GM19099 (cell line): ENCODE results near the gene SELENOO.

Experiments used
- POLR2A ChIP-seq: IDR thresholded peaks from 3 replicates; pipeline ENCODE4 v1.6.1; 2011; ENCODE audit warnings: low read depth; ENCODE audit not compliant: insufficient read length; ENCODE audit errors: extremely low read depth

The SELENOO gene

DNA sequence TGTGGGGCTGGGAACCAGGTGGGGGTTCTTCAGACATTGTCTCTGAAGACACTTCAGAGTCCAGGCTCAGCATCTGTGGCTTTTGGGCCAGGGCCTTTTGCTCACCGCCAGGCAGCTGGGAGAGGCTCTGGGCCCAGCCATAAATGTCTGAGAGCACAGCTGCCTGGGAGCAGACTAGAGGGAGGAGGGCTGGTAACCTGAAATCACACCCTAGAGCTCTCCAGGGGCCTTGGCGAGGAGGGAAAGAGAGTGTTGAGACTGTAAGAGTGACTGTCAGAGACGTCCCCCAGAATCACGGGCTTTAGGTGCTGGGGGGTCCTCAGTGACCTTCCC lies 11.0 kb upstream of the SELENOO start:
- TF ChIP-seq POLR2A = no peak

DNA sequence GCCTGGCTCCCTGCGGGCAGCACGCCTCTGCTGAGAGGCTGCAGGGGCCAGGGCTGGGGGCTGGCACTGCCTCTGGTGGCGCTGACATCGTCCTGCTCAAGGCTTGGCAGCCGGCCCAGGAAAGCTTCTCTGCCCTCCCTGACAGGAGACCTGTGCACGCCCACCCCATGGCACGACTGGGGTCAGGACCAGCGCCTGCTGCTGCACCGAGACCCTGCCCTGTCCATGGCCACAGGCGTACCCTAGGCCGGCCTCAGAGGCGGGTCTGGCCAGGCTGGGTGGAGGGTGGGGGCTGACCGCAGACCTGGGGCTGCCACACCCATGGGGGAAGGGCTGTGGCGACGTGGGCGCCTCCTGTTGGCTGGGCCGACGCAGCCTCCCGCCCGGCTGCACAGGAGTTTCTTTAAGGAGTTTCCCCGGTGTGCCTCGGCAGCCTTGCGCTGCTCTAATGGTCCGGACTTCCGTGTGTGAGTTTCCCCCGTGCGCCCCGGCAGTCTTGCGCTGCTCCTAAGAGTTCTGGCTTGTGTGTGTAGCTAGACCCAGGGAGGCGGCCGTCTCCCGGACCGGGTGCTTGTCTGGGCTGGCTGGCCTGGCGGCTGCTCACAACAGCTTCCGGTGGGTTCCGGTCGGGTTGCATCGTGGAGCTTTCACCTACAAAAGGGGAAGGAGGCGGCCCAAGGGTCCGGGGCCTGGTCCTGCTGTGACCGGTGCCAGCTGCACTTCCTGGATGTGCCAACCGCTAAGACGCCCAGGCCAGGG lies 10.4 kb upstream of the SELENOO start:
- TF ChIP-seq POLR2A = peak; percentile 84

DNA sequence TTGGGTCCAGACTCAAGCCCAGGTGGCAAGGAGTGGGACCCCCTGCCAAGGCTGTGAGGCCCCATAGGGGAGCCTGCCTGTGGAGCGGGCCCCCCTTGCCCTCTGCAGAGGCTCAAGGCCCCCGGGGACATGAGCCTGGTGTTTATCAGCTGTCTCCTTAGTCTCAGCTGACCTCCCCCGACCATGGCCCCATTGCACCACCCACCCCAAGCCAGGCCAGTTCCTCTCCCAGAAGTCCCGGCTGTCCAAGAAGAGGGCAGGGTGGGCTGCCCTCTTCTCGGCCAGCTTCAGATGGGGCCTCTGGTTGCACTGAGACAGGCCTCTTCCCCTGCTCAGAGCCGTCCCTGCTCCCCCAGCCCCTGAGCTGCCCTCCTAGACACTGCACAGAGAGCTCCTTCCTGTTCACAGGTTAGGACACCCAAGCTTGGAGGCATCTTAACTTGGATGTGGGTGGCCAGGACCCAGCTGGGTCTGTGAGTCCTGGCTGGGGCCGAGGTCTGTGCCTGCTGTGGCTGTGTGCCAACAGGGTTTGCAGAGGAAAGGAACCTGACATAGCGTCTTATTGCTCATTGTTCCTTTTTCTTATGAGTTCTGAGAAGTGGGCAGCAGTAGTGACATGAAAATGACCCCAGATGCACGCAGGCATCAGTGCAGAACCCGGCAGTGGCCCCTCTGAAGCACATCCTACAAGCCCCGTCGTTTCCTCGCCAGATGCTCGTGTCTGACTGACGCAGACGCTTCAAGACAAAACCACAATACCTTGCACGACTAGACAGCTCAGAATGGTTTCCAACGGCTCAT lies 9.7 kb upstream of the SELENOO start:
- TF ChIP-seq POLR2A = peak; percentile 40

DNA sequence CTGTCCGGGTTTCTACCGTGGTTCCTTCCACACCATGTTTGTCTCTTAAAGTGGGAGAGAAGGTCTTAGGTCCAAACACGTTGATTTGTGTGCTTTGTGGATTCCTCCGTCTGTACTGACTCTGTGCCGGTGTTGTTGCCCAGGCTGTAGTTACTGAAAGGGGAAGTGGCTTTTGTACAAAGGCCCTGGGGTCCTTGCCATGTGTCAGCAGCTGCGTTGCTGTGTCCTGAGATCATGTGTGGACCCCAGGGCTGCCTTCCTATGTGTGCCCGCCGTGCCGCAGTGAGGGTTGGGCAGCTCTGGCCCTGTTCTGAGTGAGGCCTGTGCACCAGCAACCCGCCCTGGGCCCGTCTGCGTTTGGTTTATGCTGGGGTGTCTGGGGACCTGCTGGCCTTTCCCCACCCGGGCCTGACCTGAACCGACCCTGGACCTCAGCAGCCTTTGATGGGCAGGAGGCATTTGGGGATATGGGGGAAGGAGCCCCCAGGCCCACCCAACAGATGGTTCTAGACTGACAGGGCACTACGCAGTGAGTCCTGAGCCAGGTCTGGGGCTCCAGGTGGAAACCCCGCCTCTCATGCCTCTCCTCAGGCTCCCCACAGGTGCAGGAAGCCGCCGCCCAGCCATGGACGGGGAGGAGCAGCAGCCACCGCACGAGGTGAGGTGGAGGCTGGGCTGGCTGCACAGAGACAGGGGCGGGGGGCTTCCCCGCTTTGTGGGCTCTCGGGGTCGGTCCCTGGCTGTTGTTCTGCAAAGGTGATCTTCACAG lies 8.2 kb upstream of the SELENOO start:
- TF ChIP-seq POLR2A = no peak

DNA sequence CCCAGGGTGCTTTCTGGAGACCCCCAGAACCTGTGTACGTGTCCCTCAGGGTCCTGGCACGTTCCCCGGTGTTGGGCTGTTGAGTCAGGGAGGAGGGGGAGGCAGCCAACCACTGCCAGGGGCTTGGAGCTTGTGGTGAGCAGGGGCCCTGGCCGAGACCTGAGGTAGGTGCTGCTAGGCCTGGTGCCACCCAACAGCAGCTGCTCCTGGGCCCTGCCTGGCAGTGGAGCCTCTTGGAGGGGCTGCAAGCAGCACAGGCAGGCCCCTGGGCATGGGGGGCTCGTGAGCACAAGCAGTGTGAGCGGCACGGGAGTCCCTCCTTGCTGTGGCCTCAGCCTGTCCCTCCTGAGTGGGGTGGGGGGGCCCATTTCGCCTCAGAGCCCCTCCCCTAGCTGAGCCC lies 7.2 kb upstream of the SELENOO start:
- TF ChIP-seq POLR2A = no peak

DNA sequence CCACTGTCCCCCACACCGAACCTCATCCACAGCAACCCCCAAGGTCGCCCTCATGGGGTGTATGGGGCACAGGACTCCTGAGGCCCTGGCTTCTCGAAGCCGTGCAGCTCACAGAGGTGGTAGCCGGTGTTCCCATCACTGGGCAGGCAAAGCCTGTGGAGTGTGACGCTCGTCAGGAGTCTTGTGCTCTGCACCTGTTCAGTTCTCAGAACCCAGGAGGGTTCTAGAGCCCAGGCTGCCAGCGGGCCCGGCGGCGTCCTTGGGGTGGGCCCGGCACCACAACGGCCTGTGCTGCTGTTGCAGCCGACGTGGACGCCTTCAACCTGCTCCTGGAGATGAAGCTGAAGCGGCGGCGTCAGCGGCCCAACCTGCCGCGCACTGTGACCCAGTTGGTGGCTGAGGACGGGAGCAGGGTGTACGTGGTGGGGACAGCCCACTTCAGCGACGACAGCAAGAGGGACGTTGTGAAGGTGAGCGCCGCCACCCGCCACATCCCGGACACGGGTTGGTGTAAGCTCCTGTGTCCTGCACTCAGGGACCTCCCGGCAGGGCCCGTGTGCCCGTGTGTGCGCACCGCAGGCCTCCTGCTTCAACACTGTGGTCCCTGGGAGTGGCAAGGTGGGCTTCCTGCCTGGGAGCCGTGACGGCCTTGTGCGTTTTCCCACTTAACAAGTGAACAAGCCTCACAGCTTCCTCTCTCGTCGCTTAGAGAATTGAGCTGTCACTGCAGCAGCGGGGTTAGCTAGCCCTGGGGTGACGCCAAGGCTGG lies 6.6 kb upstream of the SELENOO start:
- peak; percentile 13 for TF ChIP-seq POLR2A

DNA sequence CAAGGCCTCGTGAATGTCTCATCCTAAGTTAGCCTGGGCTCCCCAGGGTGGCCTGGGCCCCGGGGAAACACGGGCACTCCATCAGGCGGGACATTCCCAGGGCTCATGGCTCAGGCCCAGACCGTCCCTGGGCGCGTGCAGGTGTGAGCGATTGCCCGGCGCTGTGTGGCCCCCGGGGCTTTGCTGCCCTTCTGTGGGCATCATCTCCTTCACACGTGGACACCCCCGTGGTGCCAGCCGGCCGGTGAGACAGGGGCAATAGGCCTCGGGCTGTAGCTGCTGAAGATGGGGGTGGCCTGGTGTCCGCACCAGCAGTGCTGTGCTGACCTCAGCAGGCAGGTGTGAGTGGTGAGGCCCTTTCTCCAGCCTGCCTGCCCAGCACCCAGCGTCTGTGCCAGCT lies 4.6 kb upstream of the SELENOO start:
- no peak for TF ChIP-seq POLR2A

DNA sequence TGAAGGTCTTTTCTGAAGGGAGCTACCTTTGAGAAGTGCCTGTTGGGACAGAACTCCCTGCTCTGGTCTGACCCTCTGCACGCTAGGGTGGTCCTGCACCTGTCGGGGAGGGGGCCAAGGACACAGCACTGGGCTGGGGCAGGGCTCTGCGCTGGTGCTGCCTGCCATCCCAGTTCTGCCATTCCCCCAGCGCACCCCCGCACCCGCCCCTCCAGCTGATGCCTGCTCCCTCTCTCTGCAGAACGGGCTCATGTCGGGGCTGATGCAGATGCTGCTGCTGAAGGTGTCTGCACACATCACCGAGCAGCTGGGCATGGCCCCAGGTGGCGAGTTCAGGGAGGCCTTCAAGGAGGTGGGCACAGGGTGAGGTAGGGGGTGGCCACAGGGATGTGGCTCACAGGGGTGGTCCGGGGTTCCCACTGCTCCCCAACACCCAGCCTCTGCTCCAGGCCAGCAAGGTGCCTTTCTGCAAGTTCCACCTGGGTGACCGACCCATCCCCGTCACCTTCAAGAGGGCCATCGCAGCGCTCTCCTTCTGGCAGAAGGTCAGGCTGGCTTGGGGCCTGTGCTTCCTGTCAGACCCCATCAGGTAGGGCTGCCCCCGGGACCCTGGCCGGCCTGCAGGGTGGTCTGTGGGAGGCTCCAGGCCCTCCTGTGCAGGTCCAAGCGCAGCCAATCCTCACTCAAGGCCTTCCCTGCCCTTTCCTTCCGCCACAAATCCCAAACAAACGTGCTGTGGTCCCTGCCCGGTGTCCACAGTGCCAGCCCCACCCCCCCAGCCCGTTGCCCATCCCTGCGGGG lies 3.6 kb upstream of the SELENOO start:
- no peak for TF ChIP-seq POLR2A

DNA sequence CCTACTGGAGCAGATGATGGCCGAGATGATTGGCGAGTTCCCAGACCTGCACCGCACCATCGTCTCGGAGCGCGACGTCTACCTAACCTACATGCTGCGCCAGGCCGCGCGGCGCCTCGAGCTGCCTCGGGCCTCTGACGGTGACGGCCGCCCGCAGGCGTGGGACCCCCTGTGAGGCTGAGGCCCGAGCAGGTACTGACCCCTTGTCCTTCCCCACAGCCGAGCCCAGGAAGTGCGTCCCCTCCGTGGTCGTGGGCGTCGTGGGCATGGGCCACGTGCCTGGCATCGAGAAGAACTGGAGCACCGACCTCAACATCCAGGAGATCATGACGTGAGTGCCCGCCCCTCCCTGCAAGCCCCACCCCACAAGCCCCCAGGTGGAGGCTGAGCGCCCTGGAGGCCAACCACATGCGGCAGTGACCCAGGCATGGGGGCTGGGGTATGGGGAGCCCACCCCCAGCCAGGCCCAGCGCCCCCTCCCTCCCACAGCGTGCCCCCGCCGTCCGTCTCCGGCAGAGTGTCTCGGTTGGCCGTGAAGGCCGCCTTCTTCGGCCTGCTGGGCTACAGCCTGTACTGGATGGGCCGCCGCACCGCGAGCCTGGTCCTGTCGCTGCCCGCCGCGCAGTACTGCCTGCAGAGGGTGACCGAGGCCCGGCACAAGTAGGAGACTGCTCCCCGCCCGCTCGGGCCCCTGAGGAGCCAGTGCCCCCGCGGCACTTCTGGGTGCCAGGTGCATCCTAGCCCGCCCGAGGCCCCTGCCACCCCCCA lies 2.8 kb upstream of the SELENOO start:
- no peak for TF ChIP-seq POLR2A

DNA sequence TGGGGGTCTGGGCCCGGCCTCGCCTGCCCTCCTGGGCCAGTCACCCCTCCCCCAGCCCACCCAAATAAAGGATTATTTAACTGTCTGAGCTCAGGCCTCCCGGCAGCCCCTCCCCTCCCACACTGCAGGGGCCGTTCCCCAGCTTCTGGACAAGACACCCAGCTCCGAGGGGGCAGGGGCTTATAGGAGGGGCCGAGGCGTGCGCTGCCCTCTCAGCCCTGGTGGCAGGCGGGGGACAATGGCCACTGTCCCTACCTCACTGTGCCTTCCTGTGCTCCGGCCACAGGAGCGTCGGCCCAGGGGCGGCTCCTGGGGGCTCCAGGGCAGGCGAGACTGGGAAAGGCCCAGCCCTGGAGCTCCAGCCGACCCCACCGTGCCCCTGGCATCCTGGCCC lies 2.2 kb upstream of the SELENOO start:
- no peak for TF ChIP-seq POLR2A

DNA sequence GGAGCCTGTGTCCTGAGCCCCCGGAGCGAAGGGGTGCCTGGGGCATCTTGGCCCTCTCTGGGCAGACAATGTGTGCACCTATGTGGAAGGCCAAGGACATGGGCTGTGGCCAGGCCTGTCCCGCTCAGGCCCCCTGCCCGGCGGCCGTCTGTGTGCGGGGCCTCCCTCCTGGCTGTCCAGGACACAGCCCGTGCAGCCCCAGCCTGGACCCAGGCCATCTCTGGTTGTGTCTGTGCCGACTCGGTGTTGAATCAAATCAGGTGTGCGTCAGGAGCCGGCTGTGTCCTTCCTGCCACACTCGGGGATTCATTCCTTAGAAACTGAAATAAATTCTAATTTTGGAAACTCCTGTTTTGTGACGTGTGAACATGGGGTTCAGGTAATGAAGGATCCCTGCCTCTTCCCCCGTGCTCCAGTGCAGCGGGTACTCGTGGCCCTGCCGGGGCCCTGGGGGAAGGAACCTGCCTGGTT lies 1.5 kb upstream of the SELENOO start:
- no peak for TF ChIP-seq POLR2A

DNA sequence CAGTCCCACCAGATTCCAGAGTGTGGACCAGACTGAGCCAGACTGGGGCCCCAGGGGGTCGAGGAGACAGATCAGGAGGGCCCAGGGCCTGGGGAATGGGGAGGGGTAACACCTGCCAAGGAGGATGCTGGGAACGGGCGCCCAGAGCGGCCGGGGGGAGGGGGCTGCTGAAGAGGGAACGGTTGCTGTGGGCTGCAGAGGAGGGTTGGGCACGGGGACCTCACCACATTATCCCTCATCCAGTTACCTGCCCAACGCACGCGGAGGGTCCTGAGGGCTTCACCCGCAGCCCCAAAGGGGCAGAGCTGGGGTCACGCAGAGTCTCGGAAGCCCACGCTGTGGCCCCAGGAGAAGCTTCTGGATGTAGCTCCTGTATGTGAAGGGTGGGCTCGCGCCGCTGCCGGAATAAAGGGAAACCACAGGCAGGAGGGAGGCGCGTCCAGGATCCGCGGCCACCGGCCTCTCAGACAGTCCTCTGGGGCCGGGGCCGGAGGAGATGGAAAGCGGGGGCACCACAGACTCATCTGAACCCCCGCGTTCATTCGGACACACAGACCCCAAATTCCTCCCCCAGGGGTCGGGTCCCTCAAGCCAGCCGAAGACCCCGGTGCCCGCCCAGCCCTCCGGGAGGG lies 866 bp upstream of the SELENOO start:
- TF ChIP-seq POLR2A = no peak
